Stimulated activated CD4-positive, alpha-beta T cell treated with anti-CD3 and anti-CD28 coated beads, Interleukin-12 subunit alpha, Interleukin-12 subunit beta, amount 100 ng/mL, for 48 hours (primary cell): ENCODE data around the gene JARID2.

Experiments used
- DNase-seq, 3 donors: peaks; one replicate each; pipeline ENCODE4 v3.0.0-alpha.2; 2020; ENCODE audit warnings: low read depth in 2 of 3, low spot score in 1 of 3

Gene JARID2

DNA sequence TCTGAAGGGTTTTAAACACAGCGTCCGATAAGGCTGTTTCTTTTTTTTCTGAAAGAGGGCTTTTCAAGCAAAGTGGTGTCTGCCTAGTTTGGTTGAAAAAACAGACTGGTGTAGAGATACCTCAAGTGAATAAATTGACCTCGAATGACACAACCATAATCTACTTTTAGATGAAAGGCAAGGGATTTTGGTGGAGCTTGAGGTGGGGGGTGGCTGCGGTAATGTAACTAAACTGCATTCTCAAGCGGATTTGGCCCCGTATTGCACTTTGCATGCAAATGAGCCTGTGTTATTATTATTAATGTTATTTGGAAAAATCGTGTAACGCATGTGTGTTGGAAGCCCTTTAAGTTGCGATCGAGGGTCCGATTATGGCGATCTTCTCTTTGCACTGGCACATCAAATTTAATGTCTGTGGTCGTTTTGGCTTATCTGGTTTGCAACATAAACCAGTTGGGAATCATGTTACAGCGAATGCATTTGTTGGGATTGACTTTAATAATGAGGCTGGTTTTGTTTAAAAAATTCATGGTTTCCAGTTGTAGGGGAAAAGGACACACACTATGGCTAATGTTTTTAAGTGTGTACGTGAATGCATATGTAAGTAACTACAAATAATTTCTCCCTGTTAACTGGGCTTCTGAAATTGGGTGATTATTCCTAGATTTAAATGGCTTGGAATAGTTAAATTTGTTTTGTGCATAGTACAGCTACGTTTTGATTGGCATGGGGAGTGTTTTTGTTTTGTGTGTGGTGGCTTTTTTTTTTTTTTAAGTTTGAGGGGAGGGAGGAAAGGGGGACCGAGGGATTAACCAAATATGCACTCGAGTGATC, 1.0 kb downstream of the JARID2 start:
- no peak for DNase-seq

DNA sequence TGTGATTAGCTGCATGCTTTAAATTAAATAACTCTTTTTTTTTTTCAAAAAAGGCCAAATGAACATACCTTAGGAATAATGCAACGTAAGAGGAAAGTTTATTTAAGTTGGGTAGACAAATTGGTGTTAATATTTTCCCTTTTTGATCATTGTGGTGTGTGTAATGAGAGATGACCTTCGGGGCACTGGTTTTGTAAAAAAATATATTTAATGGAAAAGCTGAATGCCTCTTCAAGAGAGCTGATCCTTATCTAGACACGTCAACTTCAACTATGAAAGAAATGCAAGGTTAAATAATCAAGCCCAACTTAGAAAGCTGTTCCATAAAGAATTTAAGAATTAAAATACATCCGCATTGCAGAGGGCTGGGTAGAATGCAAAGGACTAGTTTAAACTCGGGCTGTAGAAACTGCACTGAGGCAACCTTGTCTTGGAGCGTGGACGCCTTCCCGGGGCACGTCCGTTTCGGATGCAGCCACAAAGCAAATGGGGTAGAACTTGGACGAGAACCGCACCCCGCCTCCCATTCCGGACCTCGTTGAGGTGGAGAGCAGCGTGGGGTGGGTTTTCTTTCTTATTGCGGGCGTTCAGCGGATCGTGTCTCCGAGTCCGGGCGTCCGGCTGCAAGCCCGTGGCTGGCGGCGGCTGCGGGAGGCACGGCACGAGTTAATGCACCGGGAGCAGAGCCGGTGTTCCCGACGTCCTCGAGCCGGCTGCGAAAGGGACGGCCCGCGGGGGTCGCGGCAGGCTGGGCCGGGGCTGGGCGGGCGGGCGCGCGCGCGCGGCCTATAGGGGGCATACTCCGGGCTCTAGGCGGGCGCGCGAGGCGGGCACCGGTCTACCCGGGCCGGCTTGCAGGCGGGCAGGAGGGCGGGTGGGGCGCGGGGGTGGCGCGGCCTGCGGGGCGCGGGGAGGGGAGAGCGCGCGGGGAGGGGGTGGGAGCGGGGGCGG, 1.9 kb downstream of the JARID2 start:
- peak in 2 of 3 donors; percentile 37 to 52 for DNase-seq

DNA sequence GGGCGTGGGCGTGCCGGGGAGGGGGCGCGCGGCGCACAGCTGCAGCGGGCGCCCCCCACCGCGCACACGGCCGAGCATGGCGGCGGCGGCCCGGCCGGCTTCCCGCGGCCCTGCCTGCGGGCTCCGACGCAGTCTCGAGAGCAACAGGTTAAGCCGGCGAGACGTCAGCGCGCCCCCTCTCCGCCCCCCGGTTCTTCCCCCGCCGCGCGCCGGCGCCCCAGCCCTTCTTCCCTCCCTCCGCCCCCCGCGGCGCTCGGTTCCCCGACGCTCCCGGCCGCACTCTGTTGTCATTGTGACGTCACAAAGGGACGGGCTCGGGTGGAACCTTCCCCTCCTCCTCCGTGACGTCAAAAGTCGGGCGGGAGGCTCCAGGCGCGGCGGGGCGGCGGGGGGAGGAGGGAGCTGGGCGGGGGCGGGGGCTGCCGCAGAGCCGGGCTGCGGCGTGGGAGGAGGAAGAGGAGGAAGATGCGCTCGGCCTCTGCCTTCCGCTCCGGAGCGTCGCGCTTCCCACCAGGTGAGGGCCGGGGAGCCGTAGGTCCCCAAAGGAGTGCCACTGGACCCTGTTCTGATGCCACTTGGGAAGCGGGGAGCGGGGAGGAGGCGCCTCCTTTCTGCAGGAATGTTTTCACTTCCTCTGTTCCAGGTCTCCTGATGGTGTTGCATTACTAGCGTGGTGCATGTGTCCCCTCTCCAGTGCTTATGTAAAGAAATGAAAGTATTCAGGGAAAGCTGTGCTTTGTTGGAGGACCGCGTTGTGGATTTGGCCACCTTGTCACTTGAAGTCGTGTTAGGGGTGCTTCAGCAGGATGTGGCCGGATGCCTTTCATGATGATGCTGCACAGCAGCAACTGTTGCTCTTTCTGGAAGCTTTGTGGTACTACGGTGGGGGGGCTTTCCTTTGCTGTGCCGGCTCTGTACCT, 2.8 kb downstream of the JARID2 start:
- peak; percentile 90 to 91 (median 91) for DNase-seq

DNA sequence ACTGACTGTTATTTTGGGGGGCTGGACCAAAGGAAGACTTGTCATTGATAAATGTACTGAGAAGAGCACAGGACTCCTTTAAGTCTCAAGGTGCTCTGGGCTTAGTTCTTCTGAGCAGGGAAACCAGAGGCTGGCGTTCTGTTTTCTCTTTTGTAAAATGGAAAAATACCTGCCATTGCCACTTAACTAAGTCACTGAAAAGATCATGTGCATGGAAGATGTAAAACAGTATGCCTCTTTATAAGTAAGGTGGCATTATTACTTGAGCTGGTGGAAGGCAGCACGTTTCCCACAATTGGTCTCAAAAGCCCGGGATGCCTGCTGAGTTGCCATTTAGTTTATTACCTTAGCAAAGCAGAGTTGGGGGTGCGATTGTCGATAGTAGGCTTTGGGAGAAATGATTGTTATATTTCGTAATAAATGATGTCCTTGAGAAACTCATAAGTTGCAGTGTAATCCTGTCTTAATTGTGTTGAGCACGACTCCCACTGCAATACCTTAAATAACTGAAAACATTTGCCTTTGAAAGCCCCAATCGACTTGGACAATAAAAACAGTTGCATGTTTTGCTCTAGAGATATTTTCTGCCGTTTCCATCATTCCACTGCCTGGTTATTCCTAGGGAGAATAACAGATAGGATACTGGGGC, 3.6 kb downstream of the JARID2 start:
- DNase-seq, result no peak

DNA sequence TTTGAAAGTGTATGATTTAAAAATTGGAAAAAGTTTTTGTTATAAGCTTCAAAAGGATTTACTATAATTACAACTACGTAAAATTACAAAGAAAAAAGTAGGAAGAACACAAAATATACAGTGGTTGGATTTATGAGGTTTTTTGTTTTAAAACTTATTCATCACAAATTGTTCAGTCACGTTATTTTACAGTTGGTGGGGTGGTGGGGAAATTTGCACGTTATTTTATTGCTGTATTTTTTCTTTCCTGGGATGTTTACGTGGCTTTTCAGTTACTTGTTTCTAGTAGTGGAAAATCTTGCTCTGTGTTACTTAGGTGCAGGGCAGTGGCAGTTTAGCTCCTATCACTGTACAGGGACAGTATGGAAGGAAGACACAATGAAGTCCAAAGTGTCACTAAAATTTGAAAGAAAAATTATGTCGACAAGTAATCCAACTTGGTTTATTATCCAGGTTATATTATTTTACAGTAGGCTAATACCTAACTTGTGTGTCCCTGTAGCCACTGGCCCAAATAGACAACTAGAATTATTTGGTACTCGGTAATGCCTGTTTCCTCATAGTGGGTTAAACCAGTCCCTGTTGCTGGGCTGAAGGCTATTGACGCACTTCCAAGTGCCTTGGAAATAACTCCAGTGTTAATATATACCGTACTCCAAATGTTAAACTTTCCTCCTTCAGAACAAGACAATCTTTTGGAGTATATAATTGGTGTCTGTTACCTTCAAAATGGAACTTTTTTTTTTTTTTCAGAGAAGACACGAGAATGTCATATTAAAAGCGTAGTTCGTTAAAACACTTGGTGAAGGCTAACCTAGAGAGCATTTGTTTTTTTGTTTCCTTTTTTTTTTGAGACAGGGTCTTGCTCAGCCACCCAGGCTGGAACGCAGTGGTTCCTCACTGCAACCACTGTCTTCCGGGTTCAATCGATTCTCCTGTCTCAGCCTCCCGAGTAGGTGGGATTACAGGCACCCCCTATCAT, 4.6 kb downstream of the JARID2 start:
- no peak for DNase-seq

DNA sequence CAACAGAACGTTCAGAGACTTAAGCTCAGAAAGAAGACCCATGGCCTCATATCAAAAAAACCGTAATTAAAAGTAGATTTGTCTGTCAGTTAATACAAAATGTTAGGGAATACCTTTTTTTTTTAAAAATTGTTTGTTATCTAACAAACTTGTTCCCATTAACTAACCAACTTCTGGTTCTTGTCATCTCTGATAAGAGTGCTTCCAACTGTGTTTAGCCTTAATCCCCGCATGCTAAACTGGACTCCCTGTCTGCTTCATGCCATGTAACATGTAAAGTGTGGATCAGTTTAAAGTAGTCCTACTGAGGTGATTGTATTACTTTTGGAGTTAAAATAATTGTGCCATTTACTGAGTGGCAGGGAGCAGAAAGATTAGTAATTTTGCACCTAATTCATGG, 6.3 kb downstream of the JARID2 start:
- no peak for DNase-seq

DNA sequence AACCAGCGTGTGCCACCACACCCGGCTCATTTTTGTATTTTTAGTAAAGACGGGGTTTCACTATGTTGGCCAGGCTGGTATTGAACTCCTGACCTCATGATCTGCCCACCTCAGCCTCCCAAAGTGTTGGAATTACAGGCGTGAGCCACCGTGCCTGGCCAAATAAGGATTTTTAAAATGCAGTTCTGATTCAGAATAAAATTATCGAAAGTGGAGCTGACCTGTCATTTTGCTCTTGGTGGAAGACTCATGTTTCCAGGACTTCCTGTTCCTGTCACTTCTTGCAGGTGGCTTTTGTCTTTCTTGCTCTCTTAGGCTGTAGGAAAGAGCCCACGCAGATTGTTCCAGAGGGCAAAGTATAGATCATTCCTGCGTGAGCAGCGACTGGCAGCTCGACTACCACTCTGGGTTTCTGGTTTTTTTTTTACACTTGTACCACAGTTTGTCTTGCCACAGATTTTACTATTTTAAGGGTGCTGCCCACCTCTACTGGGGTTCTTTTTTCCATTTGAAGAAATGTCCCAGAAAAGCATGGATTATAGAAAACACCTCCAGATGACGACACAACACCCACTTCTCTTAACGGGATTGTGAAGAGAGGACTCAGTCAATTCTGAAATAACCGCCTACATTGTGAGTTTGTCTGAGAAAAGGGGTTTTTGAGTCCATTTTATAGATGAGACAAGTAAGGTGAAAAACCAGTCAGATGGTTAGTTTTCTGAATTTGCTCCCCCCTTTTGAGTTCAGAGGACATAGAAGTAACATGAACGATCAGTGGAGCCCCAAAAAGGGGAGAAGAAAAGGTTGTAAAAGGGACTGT, 7.5 kb downstream of the JARID2 start:
- peak in 1 of 3 donors; percentile 30 for DNase-seq

DNA sequence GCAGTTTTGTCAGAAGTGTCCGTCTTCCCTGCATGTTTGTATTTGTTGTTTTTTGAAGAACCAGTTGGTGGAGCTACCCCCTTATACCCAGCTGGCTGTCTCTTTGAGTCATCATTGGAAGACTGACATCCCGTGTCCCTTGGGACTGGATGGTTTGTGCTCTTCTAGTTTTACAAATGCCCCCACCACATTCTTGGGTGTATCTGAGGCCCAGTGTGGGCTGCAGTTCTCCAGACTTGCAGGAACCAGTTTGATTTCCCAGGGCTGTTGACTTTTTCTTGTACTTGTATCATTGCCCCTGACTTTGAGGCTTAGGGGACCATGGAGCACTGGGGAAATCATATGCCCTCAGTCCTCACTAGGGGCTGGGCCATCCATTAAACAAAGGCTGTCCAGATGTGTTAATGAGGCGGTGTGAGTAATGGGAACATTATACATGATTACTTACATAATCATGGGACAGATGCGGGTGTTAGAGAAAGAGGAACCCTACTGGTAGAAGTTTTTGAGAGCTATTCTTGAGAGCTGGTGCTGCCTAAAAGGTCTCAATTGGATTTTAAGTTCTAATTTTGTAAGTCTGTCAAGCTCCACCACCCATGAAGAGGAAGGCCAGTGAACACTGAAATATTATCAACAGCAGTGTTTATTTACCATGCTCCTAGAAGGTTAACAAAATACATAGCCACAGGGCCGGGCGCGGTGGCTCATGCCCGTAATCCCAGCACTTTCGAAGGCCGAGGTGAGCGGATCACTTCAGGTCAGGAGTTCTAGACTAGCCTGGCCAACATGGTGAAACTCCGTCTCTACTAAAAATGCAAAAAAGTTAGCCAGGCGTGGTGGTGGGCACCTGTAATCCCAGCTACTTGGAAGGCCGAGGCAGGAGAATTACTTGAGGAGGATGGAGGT, 8.5 kb downstream of the JARID2 start:
- DNase-seq, result no peak

DNA sequence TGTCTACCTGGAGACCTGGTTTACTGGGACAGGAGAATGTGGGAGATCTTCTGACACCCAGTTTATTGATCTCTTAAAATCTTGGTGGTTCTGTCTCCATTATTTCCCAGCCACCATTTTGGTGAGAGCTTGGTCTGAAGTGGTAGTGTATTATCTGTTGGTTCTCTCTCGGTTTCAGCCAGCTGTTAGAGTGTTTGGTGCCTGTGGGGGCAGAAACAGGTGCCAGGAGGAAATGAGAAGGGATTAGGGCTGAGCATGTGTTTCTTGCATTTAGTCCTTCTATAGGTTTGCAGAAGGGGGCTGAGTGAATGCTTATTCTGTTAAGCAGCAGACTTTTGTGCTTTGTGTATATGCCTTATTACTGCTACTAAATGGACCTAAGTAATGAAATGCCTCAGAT, 9.6 kb downstream of the JARID2 start:
- DNase-seq, result no peak

DNA sequence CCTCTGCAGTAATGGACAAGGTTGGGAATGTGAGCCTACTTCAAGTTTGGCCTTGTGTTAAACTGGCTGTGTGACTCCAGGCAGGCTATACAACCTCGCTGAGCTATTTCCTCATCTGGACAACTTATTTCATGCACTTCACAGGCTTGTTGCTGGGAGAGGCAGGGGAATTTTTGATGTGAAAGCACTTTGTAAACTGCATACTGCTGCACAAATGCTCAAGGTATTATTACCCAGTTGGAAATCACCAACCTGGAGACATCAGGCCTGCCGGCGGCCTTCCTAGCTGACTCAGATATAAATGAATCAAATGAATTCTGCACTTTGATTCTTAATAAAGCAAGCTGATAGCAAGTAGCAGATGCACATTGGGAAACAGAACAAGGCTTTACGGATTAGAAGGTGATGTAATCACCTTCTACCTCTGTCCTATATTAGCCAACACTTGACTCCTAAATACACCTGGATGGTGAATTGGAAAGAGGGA, 10.1 kb downstream of the JARID2 start:
- DNase-seq, result no peak

DNA sequence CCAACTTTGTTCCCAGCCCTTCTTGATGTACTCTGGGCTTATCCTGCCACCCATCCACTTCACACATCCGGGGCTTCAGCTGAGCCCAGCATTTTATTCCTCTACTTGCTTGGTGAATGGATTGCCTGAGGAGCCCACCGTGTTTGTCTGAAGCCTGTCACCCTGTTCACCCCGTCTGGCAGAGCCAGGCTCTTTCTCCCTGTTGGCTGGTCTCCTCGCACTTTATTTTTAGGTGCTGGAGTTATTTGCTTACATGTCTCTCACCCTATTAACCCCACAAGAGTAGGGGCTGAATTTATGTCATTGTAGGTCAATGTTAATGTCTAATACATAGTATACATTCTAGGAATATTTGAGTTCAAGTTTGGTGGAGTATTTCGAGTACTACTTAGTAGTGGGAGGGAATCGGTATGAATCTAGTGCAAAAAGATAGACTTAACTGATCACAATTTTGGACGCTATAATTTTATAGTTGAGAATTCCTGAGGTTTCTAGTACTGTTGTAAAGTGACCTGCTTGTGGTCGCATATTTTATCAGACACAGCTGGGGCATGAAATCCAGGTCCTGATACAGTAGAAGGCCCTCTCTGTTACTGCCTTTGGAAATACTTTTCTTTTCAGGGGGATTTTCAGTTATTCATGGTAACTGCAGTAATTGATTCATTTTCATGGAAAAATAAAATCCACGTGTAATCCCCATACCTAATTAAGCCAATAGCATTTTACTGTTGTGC, 10.8 kb downstream of the JARID2 start:
- no peak for DNase-seq

DNA sequence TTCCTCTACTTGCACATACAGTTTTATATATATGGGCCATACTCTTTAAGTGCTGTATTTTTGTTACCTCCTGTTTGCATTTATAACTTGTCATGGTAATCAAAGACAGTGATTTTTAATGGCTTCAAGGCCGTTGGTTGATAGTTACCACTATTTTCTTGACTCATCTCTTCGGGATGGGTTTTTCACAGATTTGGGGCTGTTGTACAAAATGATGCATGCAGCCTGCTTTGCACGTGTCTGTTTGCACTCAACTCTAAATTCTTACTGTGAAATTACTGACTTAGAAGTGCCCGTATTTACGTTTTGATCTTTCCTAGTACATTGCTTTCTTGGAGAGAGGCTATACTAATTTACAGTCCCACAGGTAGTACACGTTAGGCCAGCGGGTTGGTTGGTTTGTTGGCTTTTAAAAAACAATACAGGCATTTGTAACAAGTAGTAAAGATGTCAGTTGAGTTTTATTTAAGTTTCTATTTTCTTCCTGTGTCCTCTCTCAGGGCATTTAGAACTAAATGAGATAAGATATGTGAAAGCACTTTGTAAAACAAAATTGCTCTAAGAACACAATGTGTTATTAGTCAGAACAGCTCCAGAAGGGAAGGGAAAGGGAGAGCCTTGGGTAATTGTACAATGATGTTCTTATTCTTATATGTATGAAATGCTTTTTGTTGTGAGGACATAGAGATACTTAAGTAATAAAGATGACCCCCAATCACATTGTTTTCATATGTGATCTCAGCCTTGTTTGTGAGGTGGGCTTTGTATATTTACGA, 11.7 kb downstream of the JARID2 start:
- DNase-seq, result no peak

DNA sequence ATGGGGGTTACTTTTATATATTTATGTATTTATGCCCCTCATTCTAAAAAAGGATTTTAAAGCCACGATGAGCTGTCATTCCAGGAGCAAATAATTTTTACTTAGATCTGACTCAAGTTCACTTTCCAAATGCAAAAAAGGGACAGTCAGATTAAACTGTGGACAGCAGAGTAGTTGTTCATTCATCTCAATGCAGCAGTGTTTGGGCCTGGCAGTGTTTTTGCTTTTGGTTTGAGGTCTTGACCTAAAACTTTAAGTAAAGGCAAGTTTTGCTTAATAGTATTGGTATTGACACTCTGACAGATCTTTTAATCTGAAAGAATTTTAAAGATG, 13.9 kb downstream of the JARID2 start:
- no peak for DNase-seq

DNA sequence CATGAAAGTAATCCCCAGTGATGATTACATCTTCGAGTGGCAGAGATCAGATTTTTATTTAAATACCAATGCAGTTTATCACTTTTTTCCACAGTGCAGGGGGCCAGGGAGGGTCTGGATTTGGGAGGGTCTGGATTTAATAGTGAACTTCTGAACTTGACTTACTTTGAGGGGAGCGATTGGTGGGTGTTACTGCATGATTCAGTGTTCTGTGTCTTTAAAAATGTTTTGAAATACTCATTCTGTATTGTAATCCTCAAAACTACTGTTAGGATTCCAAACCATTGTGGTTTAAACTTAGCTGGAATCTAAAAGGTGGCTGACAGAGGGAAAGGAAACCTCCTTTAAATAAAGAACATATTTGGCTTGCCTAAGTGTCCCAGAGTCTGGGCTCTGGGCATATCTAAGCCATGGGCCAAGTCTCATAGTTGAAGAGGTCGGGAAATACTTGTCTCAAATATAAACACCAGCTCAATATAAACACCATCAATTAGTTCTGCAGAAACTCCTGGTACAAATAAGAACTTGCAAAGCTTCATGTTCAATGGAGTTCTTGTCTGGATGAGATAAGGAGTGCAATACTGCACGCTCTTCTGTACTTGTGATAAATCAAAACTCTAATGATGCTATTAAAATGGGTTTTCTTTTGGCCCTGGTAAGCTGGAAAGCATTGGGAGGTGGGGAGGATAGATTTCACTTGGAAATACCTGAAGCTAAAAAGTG, 14.4 kb downstream of the JARID2 start:
- DNase-seq, result no peak

DNA sequence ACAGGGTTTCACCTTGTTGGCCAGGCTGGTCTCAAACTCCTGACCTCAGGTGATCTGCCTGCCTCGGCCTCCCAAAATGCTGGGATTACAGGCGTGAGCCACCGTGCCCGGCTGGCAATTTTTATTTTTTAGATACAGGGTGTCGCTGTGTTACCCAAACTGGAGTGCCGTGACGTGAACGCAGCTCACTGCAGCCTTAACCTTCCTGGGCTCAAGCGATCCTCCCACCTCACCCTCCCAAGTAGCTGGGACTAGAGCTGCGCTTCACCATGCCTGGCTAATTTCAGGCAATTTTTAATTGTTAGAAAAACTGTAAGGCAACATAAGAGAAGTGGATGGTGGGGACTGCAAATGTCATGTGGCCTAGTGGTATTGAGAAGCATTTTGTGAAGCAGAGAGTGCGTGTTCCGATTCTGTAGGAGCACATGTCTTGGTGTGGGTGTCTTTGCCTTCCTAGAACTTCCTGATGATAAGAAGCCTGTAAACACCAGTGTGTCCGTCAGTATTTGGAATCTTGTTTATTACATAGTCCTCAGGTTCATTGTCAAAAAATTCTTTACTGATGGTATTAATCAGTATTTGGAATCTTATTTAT, 18.0 kb downstream of the JARID2 start:
- DNase-seq, result no peak
